Loucy (cell line): ENCODE data around the gene CPXM2.

Experiments used
- CTCF ChIP-seq: fragments of 200-600 bp; sonication (generic); conservative IDR thresholded peaks from 2 replicates; pipeline ENCODE4 v1.5.1; 2014; ENCODE audit warnings: mild to moderate bottlenecking, antibody characterized with exemption, low read length
- EZH2phosphoT487 ChIP-seq: fragments of 200-600 bp; IDR thresholded peaks from 2 replicates; pipeline ENCODE4 v1.6.1; 2018; ENCODE audit warnings: antibody characterized with exemption, mild to moderate bottlenecking, moderate library complexity, borderline replicate concordance

DNA sequence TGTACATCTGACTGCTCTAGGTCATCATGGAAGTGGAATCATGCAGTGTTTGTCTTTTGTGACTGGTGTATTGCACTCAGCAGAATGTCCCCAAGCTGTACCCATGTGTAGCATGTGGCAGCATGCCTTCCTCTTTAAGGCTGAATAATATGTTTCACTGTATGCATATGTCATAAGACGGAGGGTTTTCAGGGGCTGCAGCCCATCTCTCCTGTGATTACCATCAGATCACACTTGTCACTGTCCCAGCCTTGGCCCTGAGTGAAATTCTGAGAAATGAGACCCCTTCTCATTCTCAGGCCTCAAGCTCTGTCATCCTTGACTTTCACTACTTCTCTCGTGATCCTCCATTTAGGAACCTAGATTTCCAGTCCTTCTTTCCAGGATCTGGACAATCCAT is 50.0 kb downstream of the CPXM2 start:
- no peak for TF ChIP-seq CTCF
- TF ChIP-seq EZH2phosphoT487, result no peak
